22Rv1 (cell line): ENCODE measurements around the gene BEX3.

Experiments
- ZFX ChIP-seq: fragments of 450-650 bp; IDR thresholded peaks from 2 replicates; pipeline ENCODE4 v1.6.1; 2017; ENCODE audit warnings: antibody characterized with exemption, borderline replicate concordance
- TF ChIP-seq, protein P1 (sequence below): fragments of 450-650 bp; IDR thresholded peaks from 2 replicates; pipeline ENCODE4 v1.5.1; 2017; ENCODE audit warnings: mild to moderate bottlenecking

DNA sequence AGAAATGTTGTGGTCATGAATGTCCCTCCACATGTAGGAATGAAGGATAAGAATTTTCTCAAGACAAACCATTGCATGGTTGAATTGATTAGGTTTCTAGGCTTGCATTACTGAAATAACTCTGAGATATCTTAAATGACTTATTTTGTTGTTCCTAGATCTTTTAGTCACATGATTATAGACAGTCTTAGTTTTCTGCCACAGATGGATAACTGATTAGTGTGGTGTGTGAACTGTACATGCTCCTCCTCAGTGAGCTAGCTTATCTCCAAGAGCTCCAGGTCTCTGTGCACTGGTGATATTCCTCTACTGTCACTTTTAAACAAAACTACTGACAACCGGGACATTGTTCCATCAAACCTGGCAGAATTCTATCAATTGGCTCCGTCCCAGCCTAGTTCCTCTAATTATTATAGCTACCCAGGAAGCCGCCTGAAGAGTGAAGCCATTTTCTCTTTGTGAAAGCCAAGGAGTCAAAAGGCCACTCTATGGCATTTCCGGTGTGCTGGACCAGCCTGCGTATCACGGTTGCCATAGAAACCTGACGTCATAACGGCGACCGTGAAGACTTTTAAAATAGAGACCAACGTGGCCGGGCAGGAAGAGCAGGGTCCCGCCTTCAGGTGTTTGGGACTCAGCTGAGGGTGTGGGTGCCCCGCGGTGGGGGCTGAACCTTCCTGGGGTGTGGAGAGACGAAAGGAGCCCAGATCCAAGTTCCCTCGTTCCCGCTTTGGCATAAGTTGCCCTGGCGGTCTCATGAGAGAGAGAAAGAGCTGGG is 28.1 kb downstream of the BEX3 start:
- TF ChIP-seq, protein P1, sequence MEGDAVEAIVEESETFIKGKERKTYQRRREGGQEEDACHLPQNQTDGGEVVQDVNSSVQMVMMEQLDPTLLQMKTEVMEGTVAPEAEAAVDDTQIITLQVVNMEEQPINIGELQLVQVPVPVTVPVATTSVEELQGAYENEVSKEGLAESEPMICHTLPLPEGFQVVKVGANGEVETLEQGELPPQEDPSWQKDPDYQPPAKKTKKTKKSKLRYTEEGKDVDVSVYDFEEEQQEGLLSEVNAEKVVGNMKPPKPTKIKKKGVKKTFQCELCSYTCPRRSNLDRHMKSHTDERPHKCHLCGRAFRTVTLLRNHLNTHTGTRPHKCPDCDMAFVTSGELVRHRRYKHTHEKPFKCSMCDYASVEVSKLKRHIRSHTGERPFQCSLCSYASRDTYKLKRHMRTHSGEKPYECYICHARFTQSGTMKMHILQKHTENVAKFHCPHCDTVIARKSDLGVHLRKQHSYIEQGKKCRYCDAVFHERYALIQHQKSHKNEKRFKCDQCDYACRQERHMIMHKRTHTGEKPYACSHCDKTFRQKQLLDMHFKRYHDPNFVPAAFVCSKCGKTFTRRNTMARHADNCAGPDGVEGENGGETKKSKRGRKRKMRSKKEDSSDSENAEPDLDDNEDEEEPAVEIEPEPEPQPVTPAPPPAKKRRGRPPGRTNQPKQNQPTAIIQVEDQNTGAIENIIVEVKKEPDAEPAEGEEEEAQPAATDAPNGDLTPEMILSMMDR: no peak
- TF ChIP-seq ZFX: no peak
